Activated T-cell treated with anti-CD3 and anti-CD28 coated beads for 4 hours (primary cell): Measurements from ENCODE around the gene CCT6B.

ENCODE experiments used
- DNase-seq: peaks from one replicate; pipeline ENCODE4 v3.0.0-alpha.2; 2020

Gene CCT6B

GRCh38 chr17:34883106-34884000, 77.9 kb downstream of the CCT6B start:
- no peak for DNase-seq

GRCh38 chr17:34879146-34879545, 82.1 kb downstream of the CCT6B start:
- no peak for DNase-seq
